ENCODE measurements around the gene LRRC2.
"Not testable (repeated sequence)": the region's sequence is repeated elsewhere in the genome, so short reads cannot be mapped to it uniquely, and the experiment has no call there.

The LRRC2 gene

GRCh38 chr3:46496746-46497555 is 69.2 kb downstream of the LRRC2 start:
- DNase-seq (ENCODE audit: low read depth) = no peak

GRCh38 chr3:46495901-46496456 is 70.1 kb downstream of the LRRC2 start:
- DNase-seq (ENCODE audit: low read depth) = peak; percentile 90

DNA sequence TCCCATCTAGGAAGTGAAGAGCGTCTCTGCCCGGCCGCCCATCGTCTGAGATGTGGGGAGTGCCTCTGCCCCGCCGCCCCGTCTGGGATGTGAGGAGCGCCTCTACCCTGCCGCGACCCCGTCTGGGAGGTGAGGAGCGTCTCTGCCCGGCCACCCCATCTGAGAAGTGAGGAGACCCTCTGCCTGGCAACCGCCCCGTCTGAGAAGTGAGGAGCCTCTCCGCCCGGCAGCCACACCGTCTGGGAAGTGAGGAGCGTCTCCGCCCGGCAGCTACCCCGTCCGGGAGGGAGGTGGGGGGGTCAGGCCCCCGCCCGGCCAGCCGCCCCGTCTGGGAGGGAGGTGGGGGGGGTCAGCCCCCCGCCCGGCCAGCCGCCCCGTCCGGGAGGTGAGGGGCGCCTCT is 71.6 kb downstream of the LRRC2 start:
- not testable (repeated sequence) for DNase-seq (ENCODE audit: low read depth)

- no peak for DNase-seq (ENCODE audit: low read depth)
Observed at GRCh38 chr3:46492890-46493547, 73.1 kb downstream of the LRRC2 start.

DNA sequence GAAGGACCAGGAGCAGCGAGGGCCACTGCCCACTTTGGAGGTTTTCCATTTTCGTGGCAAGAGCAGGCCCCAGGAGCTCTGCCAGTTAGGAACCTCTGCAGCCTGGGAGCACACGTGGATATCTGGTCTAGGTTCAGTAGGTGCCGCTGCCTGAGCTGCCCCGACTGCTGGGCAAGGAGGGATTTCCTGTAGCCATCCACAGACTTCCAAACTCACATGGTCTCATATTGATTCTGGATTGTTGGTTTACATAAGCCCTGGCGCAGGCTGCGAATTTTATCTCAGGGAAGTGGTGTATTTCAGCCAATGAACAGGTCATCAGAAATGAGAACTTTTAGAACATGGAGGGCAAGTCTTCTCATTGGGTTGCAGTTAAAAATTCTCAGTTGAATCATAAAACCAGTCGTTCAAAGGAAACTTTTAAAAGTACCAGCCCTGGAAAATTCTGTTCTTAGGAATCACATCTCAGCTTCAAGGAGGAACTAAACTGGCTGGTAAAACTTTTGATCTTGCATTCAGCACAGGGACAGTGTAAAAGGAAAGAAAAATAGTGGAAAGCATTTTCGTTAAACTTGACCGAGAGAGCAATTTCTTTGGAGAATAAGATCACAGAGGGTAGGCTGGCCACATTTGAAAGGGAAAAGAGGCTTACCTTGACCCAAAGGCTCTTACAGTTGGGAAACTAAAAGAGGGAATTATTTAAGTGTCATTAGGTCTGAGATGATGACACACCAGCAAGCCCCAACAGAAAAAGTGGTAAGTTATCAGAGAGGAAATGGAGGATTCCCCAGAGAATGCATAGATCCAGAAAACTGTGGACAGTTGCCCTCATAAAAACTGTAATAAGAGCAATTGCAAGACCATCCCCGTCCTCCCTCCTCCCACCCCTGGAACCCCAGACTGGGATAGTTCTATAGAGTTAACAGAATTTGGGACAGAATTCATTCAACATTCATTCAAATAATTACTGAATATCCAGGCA is 74.7 kb downstream of the LRRC2 start:
- no peak for DNase-seq (ENCODE audit: low read depth)

DNA sequence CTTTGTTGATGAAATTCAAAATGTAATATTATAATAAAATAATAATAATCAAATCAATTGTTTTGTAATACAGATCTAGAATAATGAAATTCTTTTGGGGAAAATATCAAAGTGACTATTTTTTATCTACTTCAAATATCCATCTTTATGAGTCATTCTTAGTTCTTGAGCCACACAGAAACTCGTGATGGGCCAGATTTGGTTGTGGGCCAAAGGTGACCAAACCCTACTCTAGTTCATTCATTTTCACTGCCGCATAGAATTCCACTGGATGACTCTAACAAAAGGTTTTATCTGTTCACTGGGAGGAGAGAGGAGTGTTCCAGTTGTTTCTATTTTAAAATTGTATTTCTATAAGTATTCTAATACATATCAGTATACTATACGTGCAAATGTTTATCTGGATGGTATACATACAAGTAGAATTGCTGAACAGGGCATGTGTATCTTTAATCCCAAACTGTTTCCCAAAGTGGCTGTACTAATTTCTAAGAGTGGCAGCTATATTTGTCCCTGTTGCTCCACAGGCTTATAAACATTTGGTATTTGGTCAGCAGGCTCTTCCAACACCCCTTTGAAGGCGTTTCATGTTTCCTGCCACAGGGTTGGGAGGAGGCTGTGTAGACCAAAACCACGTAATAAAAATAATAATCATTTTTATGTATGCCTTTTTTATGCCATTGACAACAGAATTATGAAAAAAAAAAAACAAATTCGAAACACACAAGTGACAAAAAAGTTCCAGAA is 75.6 kb downstream of the LRRC2 start:
- DNase-seq (ENCODE audit: low read depth) = peak; percentile 77

- peak; percentile 88 for DNase-seq (ENCODE audit: low read depth)
Observed at GRCh38 chr3:46489875-46490274, 76.2 kb downstream of the LRRC2 start.

- DNase-seq (ENCODE audit: low read depth) = no peak
Observed at GRCh38 chr3:46489381-46489780, 76.7 kb downstream of the LRRC2 start.

DNA sequence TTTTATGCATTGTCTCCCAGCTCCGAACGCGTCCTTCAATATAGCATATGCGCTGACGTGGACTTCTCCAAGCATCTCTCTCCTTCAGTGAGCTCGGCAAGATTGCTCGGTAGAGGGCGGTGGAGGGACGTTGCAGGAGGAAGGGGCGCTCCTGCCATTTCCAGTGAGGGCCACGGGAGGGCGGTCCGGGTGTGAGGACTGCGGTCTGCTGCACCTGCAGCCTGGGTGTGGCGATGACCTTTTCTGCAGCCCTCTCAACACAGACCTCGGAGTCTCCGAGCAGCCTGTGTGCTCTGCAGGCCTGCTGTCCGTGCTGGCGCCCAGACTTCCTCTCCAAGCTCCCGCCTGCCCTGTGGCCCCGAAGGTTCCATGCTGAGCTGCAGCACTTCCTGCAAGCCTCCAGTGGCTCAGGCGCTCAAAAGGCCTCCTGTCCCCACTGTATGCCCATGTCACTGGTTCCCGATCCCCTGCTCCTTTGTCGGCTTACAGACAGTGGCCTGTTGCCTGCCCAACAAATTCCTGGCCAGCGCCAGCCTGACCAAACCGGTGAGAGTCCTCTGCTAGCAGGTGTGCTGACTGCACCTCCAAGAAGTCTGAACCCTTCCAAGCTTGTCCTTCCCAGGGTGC is 77.3 kb downstream of the LRRC2 start:
- DNase-seq (ENCODE audit: low read depth) = peak; percentile 95

DNA sequence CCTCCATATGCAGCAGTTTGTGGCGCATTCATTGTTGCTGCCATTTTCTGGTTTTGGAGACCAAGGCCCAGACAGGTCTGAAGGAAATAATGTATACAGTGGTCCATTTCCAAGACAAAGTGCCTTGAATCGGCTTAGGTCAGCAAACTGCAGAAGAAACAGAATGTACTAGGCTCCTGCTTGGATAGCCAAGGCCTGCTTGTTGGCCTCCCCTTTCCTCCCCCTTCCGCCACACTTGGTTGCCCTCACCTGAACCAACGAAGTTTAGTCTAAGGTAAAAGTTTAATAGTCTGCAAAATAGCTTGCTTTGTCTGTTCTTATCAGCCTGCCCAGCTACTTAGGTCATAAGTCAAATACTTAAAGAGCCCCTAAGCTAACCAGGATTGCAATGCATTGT is 80.3 kb downstream of the LRRC2 start:
- no peak for DNase-seq (ENCODE audit: low read depth)

GRCh38 chr3:46484911-46485778 is 81.0 kb downstream of the LRRC2 start:
- no peak for DNase-seq (ENCODE audit: low read depth)

GRCh38 chr3:46484388-46484787 is 81.7 kb downstream of the LRRC2 start:
- no peak for DNase-seq (ENCODE audit: low read depth)

DNA sequence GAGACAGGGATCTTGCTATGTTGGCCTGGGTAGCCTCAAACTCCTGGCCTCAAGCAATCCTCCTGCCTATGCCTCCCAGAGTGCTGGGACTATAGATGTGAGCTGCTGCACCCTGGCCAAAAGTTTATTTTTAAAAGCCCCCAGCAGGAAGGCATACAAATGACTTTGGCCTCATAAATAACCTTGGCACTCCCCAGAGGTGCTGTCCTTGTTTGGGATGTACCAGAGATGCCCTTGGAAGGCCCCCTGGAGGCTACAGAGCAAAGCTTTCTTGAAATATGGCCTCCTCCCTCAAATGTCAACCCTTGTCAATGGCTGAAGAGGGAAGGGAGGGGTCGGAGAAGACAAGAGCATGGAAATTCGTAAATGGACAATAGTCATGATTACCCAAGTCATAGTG is 82.3 kb downstream of the LRRC2 start:
- DNase-seq (ENCODE audit: low read depth) = no peak

- peak; percentile 83 for DNase-seq (ENCODE audit: low read depth)
Observed at GRCh38 chr3:46482632-46483350, 83.3 kb downstream of the LRRC2 start.

DNA sequence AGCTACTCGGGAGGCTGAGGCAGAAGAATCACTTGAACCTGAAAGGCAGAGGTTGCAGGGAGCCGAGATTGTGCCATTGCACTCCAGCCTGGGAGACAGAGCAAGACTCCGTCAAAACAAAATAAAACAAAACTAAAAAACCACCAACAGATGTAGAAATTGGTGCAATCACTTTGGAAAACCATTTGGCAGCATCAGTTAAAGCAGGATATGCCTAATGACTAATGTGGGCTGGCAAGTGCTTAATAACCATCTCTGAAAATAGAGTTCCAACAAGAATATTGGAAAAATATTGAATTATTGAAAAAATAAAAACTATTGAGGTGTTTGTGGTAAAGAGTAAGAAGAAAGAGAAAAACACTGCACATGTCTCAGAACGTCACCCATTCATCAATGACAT is 84.5 kb downstream of the LRRC2 start:
- DNase-seq (ENCODE audit: low read depth) = no peak

DNA sequence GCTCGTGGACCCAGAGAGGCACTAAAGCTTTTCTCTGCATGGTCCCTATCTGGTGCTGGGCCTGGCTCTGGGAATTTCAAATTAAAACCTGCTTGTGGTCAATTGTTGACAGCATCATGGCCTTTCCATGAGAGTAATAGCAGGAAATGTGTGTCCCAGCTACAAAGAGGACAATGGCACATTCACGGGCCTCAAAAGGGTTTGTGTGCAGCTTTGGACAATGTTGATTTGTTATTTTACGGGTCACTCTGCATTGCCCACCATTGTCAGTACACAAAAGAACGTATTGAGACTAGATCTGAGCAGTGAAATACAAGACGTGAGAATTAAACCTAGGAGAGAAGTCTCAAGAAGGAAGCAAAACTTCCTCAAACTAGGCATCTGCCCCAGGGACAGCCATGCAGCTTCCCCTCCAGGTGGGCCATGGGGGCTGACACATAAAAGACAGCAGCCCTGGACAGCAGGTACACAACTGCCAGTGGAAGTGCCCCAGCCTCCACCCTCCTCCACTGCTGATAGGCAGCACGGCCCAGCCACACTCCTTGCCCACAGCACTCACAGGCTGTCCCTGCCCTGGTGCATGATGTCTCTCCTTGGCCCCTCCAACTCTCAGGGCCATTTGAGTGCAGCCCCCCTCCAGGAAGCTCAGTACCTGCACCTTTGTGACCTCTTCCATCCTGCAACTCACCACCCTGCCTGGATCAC is 85.5 kb downstream of the LRRC2 start:
- DNase-seq (ENCODE audit: low read depth) = no peak

GRCh38 chr3:46479696-46480095 is 86.4 kb downstream of the LRRC2 start:
- peak; percentile 64 for DNase-seq (ENCODE audit: low read depth)

DNA sequence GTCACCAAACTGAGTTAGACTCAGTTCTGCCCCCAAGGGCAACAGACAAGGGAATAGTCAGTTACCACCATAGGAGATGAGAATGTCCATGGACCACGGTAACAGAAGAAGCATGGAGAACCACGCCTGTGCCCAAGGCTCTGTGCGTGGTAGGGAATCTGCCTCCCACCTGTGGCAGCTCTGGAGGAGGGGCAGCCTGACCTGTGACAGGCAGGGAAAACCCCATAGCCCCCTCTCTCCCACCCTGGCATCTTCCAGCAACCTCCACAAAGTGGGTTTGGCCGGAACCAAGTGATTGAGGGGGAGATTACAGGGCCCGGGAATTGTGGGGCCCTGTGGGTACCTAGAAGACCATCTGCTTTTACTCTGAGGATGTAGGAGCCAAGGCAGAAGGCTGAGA is 87.1 kb downstream of the LRRC2 start:
- no peak for DNase-seq (ENCODE audit: low read depth)

DNA sequence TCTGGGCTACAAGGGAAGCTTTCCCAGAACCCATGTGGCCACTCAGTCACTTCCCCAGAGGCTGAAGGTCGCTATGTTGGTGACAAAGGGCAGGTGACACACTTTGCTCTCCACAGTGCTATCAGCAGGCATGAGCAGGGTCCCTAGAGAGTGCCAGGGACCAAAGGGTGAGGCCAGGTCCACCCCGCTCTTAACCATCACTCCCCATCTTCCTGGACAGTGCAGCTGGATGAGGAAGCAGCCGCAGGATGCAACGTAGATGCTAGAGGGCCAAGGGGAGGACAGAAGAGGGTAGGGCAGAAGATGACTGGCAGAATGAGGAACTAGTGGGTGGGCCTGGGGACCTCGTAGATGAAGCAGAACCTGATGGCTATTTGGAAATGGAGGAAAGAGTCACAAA is 87.8 kb downstream of the LRRC2 start:
- no peak for DNase-seq (ENCODE audit: low read depth)

Measured in ELR (cell line).